Panc1 (cell line): ENCODE results near the gene PIGM. TPM values are rescaled to one million over a fixed set of nuclear protein-coding genes. Genes with fewer than 3 reads are reported as not detected.

Source experiments
- ATAC-seq: fragments of 200-7000 bp; cut with Tn5 transposase; 2 replicates; pipeline ENCODE4 v1.9.1; 2020; ENCODE audit warnings: mild to moderate bottlenecking, moderate library complexity
- BruUV-seq: library from RNA; stranded (reverse); fragments of 400-500 nt; replicated peaks from 2 replicates; lab custom pipeline; 2021; lab: Mats Ljungman, UMichigan
- CTCF ChIA-PET: fragments of 300-600 bp; sonication (Branson Sonifier 250); formaldehyde crosslinking; loops from one replicate; lab custom pipeline; 2022; ENCODE audit warnings: antibody characterized with exemption; lab: Charles Lee
- POLR2A ChIA-PET: fragments of 300-600 bp; sonication (Branson Sonifier 250); formaldehyde crosslinking; loops from one replicate; lab custom pipeline; 2022; ENCODE audit warnings: antibody characterized with exemption; lab: Charles Lee
- DNase-seq: peaks from one replicate; pipeline ENCODE4 v3.0.0-alpha.2; 2010; ENCODE audit warnings: low read depth, low spot score
- H3K27ac ChIP-seq: 2 replicates; pipeline ENCODE4 v1.5.1; 2011; ENCODE audit warnings: mild to moderate bottlenecking, low read length, inconsistent platforms
- H3K27me3 ChIP-seq: fragments of 200-500 bp; sonication (Bioruptor generic); 2 replicates; pipeline ENCODE4 v1.6.0; 2014; ENCODE audit warnings: low read length, inconsistent platforms; ENCODE audit not compliant: control insufficient read depth, insufficient read depth
- H3K36me3 ChIP-seq: fragments of 200-500 bp; sonication (Bioruptor generic); 2 replicates; pipeline ENCODE4 v1.5.1; 2014; ENCODE audit warnings: inconsistent platforms, mild to moderate bottlenecking, low read length, moderate library complexity; ENCODE audit not compliant: control insufficient read depth, insufficient read depth
- H3K4me1 ChIP-seq: 2 replicates; pipeline ENCODE4 v1.5.1; 2011; ENCODE audit warnings: inconsistent platforms, mild to moderate bottlenecking, low read length, moderate library complexity; ENCODE audit not compliant: control insufficient read depth, insufficient read depth
- H3K4me3 ChIP-seq, 2 experiments: 2 replicates each; pipeline ENCODE4 v1.5.1; 2011 to 2012; ENCODE audit warnings: low read depth in 2 of 2, low read length in 2 of 2, mild to moderate bottlenecking in 2 of 2, inconsistent platforms in 1 of 2, moderate library complexity in 1 of 2
- H3K9me3 ChIP-seq: fragments of 200-500 bp; sonication (Bioruptor generic); 2 replicates; pipeline ENCODE4 v1.5.1; 2014; ENCODE audit warnings: low read depth, mild to moderate bottlenecking, inconsistent platforms, low read length, moderate library complexity; ENCODE audit not compliant: control insufficient read depth, insufficient read depth
- POLR2AphosphoS5 ChIP-seq: IDR thresholded peaks from 2 replicates; pipeline ENCODE4 v1.6.1; 2012; ENCODE audit warnings: mild to moderate bottlenecking, low read depth, low read length, moderate library complexity
- REST ChIP-seq, 2 experiments: IDR thresholded peaks; 2 replicates each; pipeline ENCODE4 v1.6.1; 2011 to 2012; ENCODE audit warnings: low read depth in 2 of 2, control low read depth in 1 of 2, low read length in 1 of 2, mild to moderate bottlenecking in 1 of 2, moderate library complexity in 1 of 2; ENCODE audit not compliant: insufficient read depth in 1 of 2
- SIN3A ChIP-seq: IDR thresholded peaks from 2 replicates; pipeline ENCODE4 v1.6.1; 2012; ENCODE audit warnings: low read depth, mild to moderate bottlenecking, low read length, moderate library complexity, borderline replicate concordance; ENCODE audit not compliant: insufficient read depth
- TCF7L2 ChIP-seq: IDR thresholded peaks from 2 replicates; pipeline ENCODE4 v1.6.1; 2011; ENCODE audit warnings: mild to moderate bottlenecking, low read depth, low read length, inconsistent platforms
- in situ Hi-C: cut with HindIII; loops from 2 replicates; pipeline ENCODE4 v1.10.0; 2016; ENCODE audit warnings: low sequenced_read_pairs, low pct_unique_long_range_greater_than_20kb
- intact Hi-C: fragments of 100-400 bp; cut with micrococcal nuclease; formaldehyde crosslinking; loops from one replicate; pipeline ENCODE4 v1.10.0; 2022; ENCODE audit not compliant: unreplicated experiment
- total RNA-seq: library from RNA; stranded (reverse); gene quantifications from one replicate; pipeline ENCODE4 v1.2.1, GENCODE V29; 2021; ENCODE audit not compliant: unreplicated experiment
- TF ChIP-seq, protein P1 (sequence below): fragments of 450-650 bp; IDR thresholded peaks from 2 replicates; pipeline ENCODE4 v1.5.1; 2017; ENCODE audit warnings: mild to moderate bottlenecking

PIGM gene
- total RNA-seq, 1 experiment from 2014 or later, result 4.4 TPM

- intact Hi-C loops, result no loop called here
- no peak overlapping the region for H3K4me3 ChIP-seq
- BruUV-seq, result no TSS peak
These were observed 39.5 kb upstream of the PIGM start for GRCh38 chr1:160071289-160071688.

DNA sequence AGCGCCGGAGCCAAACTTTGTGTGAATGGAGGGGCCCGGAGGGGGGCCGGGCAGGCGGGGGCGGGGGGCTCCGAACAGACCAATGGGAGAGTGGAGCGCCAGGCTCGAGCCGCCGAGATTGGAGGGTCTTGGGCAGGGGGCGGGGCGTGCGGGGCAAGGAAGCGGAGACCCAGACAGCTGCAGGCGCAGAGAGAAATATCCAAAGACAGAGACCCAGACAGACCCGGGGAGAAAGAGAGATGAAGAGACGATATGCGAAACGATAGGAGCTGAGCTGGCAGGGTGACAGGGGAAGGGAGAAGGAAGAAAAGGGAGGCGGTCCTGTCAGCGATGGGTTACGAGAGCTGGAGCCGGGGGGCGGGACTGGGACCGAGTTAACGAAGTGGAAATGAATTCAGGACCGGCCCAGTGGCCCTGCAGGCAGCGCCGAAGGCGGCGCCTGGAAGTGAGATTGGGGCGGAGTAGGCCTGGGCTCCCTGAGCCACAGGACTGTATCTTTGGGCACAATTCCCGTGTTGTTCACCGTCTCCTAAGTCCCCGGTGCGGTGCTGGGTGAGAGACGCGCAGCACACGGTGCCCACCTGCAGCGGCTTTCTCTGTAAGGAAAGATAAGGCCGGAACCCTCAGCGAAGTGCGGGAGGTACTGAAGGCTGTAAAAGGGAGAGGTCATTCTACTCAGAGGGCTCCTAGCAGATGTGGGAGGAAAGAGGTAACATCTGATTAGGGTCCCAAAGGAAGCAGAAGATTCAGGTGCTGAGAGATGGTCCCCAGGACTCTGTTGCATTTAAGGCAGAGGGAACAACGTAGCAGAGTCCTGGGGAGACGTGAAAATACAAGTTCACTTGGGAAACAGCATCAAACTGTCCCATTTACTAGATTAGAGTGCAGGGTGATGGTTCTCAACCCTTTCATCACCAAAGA lies 38.7 kb upstream of the PIGM start:
- no peaks in the 10 kb centered on the region for H3K4me1 ChIP-seq
- in situ Hi-C loops, result no loop called here
- BruUV-seq, result no TSS peak
- H3K27me3 ChIP-seq, result peaks cover 15% of the 10 kb centered on the region
- ChIA-PET CTCF (no interaction called here), POLR2A (interaction anchor here (0.7 to 0.8 kb wide), 2 partner anchors 10 to 147 kb away, joined by 4 to 11 read pairs; no protein-coding TSS in a partner anchor)
- no peaks in the 10 kb centered on the region for H3K9me3 ChIP-seq
- TF ChIP-seq POLR2AphosphoS5 (no peak), SIN3A (no peak), TCF7L2 (no peak), REST (IDR thresholded peaks at IDR 0.05; ENCODE audit: insufficient read depth in 1 of 2, low read depth in 2 of 2, low read length in 1 of 2) (no peak)
- TF ChIP-seq, protein P1, sequence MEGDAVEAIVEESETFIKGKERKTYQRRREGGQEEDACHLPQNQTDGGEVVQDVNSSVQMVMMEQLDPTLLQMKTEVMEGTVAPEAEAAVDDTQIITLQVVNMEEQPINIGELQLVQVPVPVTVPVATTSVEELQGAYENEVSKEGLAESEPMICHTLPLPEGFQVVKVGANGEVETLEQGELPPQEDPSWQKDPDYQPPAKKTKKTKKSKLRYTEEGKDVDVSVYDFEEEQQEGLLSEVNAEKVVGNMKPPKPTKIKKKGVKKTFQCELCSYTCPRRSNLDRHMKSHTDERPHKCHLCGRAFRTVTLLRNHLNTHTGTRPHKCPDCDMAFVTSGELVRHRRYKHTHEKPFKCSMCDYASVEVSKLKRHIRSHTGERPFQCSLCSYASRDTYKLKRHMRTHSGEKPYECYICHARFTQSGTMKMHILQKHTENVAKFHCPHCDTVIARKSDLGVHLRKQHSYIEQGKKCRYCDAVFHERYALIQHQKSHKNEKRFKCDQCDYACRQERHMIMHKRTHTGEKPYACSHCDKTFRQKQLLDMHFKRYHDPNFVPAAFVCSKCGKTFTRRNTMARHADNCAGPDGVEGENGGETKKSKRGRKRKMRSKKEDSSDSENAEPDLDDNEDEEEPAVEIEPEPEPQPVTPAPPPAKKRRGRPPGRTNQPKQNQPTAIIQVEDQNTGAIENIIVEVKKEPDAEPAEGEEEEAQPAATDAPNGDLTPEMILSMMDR, result no peak
- H3K27ac ChIP-seq, result no peak overlapping the region
- ATAC-seq, result peak; percentile 91
- H3K4me3 ChIP-seq, result peak overlapping the region; percentile 29 to 37
- DNase-seq, result no peak
- no peaks in the 10 kb centered on the region for H3K36me3 ChIP-seq
- intact Hi-C loops, result no loop called here

More at GRCh38 chr1:160071289-160071688, 39.5 kb upstream of the PIGM start:
- no peak overlapping the region for H3K27ac ChIP-seq
- H3K36me3 ChIP-seq, result no peaks in the 10 kb centered on the region
- in situ Hi-C loops, result no loop called here
- TF ChIP-seq, protein P1, result no peak
- TF ChIP-seq TCF7L2 (no peak), SIN3A (no peak), REST (IDR thresholded peaks at IDR 0.05; ENCODE audit: insufficient read depth in 1 of 2, low read depth in 2 of 2, low read length in 1 of 2) (no peak), POLR2AphosphoS5 (no peak)
- no peak for ATAC-seq
- peaks cover 15% of the 10 kb centered on the region for H3K27me3 ChIP-seq
- ChIA-PET CTCF (interaction anchor here (0.6 kb wide), 1 partner anchor 10 kb away, joined by 5 read pairs; no protein-coding TSS in a partner anchor), POLR2A (interaction anchor here (0.5 to 0.8 kb wide), 3 partner anchors 74 to 1076 kb away, joined by 3 to 8 read pairs (median 4); no protein-coding TSS in a partner anchor)
- H3K9me3 ChIP-seq, result no peaks in the 10 kb centered on the region
- no peak for DNase-seq
- no peaks in the 10 kb centered on the region for H3K4me1 ChIP-seq
